Epithelial cell of prostate (primary cell): ENCODE data around the gene MEF2C.

ENCODE experiments used
- DNase-seq: peaks from one replicate; pipeline ENCODE4 v3.0.0-alpha.2; 2011; ENCODE audit warnings: low read depth, low spot score
- H3K27ac ChIP-seq: fragments of 450-650 bp; 2 replicates; pipeline ENCODE4 v1.5.1; 2017; ENCODE audit warnings: mild to moderate bottlenecking

The MEF2C gene

DNA sequence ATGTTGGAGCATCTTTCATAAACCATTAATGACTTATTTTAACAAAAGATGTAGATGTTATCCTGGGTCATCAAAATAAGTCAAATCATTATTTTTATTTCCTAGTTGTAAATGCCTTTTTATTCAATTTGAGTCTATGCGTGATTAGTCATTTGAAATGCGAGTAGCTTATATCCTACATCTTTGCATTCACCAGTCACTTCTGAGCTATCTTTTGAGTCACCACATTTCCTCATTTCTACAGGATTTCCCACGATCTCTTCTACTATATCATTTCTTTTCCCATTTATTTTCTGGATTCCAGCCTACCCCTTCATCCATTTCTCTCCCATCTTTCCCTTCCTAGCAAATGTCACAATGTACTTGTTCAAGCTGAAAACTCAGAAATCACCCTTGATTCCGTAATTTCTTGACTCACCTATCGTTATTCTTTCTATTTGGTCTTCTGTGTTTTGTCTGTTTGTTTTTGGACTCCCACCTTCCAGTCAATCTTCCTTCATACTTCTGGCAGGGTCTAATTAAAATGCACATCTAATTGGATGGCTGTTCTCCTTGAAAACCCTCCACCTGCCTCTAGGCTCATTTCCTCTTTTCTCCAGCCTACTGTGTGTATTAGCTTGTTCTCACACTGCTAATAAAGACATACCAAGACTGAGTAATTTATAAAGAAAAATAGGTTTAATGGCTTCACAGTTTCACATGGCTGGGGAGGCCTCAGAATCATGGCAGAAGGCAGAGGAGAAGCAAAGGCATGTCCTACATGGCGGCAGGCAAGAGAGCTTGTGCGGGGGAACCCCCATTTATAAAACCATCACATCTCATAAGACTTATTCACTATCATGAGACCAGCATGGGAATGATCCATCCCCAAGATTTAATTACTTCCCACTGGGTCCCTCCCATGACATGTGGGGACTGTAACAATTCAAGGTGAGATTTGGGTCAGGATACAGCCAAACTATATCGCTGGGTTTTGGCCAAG is 112.4 kb downstream of the MEF2C start:
- no peak for DNase-seq
- no peak overlapping the region for H3K27ac ChIP-seq

DNA sequence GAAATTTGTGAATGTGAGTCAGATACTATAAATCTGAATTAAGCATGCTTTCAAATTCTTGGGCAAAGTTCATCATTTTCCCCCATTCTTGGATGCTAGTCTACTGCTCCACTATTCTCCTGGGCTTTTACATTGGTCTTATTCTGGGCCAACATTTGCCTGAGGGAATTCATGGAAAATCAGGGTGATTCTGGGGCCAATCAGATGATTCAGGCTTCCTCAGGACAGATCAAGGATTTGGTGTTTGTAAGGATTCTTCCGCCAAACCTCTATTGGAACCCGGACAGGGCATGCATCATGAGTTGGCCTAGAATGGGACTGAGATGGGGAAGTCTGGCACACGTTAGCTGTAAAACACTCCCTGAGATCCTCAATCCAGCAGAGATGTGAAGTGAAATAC is 113.8 kb downstream of the MEF2C start:
- no peak overlapping the region for H3K27ac ChIP-seq
- DNase-seq, result no peak

- no peak overlapping the region for H3K27ac ChIP-seq
- DNase-seq, result no peak
Observed at GRCh38 chr5:88768411-88768810, 114.6 kb downstream of the MEF2C start.

- no peak for DNase-seq
- H3K27ac ChIP-seq, result no peak overlapping the region
Observed at GRCh38 chr5:88765798-88766197, 117.2 kb downstream of the MEF2C start.

DNA sequence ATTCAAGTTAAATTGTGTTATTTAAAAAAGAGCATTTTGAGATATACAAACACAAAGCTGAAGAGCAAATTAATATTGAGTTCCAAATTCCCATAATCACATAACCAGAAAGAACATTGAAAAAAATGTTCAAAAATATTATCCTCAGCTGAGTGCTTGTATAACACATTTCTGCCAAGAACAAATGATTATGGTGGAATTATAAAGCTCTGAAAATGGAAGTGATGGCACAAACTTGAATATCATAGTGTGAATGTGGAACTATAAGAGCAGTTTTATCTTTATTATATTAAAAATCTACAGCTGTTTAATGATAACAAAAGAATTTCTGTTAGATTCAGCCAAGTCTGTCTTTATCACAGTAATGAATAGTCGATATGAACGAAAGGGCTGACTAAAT is 117.8 kb downstream of the MEF2C start:
- DNase-seq, result no peak
- no peak overlapping the region for H3K27ac ChIP-seq

DNA sequence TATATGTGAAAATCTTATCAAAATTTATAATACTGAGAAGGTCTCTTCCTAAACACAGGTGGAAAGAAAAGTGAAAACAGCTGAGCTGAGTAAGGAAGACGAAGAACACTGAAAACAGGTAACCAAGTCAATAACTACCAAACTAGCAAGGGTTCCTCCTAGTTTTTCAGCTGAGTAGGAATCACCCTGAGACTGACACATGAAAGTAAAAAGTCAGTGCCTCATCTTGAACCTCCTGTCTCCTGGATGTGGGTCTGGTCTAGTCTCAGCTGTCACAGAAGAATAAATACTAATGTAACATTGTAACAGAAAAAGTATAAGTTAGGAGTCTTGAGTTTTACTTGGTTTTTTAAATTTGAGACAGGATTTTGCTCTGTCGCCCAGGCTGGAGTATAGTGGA is 121.0 kb downstream of the MEF2C start:
- no peak for DNase-seq
- no peak overlapping the region for H3K27ac ChIP-seq

DNA sequence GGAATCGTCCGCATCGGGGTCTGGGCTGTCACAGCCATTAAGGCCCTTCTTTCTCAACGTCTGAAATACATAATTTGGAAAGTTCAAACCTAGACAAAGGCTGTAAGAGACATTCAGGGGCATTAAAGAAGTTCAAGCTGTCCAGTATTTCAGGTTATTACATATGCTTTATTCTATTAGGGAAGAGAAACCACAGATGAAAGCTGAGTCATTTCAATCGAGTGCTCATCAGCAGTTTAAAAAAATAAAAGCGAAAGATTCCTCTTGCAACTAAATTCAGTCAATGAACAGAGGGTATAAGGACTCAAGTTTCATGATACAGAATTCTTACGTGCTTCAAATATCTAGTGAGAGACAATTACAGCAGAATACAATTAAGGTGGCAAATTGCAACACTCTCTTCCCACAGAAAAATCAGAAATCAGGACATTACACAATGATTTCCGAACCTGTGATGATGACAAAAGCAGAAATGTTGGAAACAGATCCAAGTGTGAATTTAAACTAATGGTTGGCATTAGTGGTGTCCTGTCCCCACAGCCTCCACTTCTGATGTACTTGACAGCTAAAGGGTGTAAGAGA is 121.6 kb downstream of the MEF2C start:
- H3K27ac ChIP-seq, result no peak overlapping the region
- no peak for DNase-seq

- DNase-seq, result no peak
- no peak overlapping the region for H3K27ac ChIP-seq
Observed at GRCh38 chr5:88760527-88760926, 122.5 kb downstream of the MEF2C start.

GRCh38 chr5:88758591-88758990 is 124.4 kb downstream of the MEF2C start:
- DNase-seq, result no peak
- no peak overlapping the region for H3K27ac ChIP-seq

GRCh38 chr5:88758184-88758583 is 124.8 kb downstream of the MEF2C start:
- DNase-seq, result no peak
- H3K27ac ChIP-seq, result no peak overlapping the region

- DNase-seq, result no peak
- H3K27ac ChIP-seq, result no peak overlapping the region
Observed at GRCh38 chr5:88756953-88757352, 126.0 kb downstream of the MEF2C start.

DNA sequence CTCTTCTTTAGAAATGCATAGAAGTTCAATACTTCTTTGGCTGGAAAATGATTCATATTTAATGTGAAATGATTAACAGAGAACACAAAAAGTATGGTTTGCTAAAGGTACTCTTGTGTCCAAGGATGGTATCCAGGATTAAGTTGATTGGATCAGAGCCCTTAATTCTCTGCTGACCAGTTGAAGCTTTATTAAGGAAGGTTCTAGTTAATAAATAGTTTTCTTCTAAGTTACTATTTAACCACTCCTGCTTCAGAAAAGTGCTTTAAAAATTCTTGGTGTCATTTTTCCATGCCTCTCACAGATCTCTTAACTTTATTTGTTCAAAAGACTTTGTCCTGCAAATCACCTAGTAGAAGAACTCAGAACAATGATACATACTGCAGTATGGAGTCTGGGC is 134.3 kb downstream of the MEF2C start:
- no peak for DNase-seq
- H3K27ac ChIP-seq, result no peak overlapping the region

DNA sequence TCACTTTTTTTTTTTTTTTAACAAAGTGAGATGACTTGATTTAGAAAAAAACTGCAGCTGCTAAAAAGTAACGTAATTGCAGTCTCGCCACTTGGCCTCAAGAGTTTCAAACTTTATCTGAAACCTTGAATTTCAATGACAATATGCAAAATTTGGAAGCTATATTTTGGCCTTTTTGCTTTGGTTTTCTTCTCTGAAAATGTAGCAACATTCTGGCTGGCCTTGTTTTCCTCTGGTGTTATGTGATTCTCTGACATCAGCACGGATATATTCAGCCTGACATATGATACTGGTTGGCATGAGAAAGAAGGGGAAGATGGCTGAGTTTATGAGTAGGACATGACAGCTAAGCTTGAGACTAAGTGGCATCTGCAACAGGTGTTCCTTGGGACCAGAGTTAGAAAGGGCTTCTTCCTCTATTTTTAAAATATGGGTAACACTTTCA is 136.5 kb downstream of the MEF2C start:
- no peak for DNase-seq
- no peak overlapping the region for H3K27ac ChIP-seq

- H3K27ac ChIP-seq, result peak overlapping the region; percentile 8
- DNase-seq, result no peak
Observed at GRCh38 chr5:88745093-88745696, 137.8 kb downstream of the MEF2C start.

- no peak overlapping the region for H3K27ac ChIP-seq
- no peak for DNase-seq
Observed at GRCh38 chr5:88743231-88743834, 139.7 kb downstream of the MEF2C start.

GRCh38 chr5:88741964-88742363 is 141.0 kb downstream of the MEF2C start:
- H3K27ac ChIP-seq, result no peak overlapping the region
- DNase-seq, result no peak

DNA sequence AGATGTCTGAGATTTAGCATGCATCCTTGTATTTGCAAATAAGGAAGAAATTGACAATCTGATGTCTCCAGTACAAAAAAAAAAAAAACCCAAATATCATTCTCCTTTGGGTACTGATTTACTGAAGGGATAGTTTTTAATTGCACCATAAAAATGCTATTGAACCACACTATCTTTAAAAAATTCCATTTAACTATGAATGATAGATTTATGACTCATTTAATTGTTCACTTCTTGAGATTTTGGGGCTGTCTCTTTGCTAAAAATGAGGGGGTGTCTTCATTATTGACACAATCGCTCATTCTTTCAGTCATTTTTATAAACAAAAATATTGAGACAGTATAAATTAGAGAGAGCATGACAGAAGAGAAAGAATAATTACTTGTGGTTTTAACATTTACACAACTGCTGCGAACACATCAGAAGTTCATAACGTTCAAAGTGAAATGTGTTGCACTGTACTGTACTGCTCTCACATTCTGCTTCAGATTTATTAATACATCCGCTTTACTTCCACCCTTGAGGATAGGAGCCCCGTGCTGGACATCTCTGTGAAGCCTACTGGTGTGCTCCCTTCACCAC is 142.3 kb downstream of the MEF2C start:
- DNase-seq, result no peak
- no peak overlapping the region for H3K27ac ChIP-seq

DNA sequence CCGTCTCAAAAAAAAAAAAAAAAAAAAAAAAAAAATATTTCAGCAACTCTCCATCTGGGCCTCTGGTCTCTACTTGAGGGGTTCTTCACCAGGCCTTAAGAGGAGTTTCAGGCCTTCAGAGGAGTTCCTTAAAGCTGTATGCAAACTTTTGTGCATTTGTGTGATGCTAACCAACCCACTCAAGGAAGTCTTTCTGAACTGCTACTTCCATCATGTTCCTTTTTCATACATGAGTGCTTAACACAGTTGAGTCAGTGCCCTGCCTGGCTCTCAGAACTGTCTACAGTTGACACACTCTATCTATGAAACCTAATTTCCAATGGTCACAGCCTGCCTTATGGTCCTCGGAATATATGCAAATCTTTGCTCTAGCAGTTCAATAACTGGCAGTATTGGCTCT is 146.5 kb downstream of the MEF2C start:
- DNase-seq, result no peak

DNA sequence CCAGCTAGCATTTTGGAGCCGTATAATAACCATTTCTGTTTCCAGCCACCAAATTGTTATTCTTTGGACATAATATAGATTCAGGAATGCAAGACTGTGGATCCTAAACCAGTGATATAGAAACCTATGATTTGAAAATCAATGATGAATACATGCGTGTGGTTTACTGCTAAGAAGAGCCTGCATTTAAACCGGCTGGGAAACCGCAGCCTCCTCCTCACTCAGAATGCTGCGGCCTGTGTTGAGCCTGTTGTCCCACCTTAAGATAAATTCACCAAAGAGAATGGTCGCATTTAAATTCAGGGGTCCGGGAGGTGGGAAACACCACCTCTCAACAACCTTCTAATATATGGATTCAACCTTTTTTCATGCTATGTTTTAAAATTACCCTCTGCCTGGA is 148.0 kb downstream of the MEF2C start:
- no peak for DNase-seq

More for the DNA sequence above, 146.5 kb downstream of the MEF2C start:
- no peak overlapping the region for H3K27ac ChIP-seq

GRCh38 chr5:88734191-88734640 is 148.8 kb downstream of the MEF2C start:
- no peak overlapping the region for H3K27ac ChIP-seq
- DNase-seq, result no peak

More for the DNA sequence above, 148.0 kb downstream of the MEF2C start:
- no peak overlapping the region for H3K27ac ChIP-seq
